Peyer's patch (tissue), 4 donors: Measurements from ENCODE around the gene P3H4.

Source experiments
- POLR2A ChIP-seq, 2 donors: fragments of 450-650 bp; IDR thresholded peaks; one replicate each; pipeline ENCODE4 v1.5.1; 2017; ENCODE audit warnings: antibody characterized with exemption in 2 of 2, mild to moderate bottlenecking in 2 of 2, moderate library complexity in 2 of 2
- TF ChIP-seq, protein P1 (sequence below), 6 experiments: fragments of 450-650 bp in 4 of 6; fragments of 200-600 bp in 2 of 6; sonication (generic) in 1 of 6; IDR thresholded peaks; one replicate each; pipeline ENCODE4 v1.5.1; 2017 to 2019; ENCODE audit warnings: antibody characterized with exemption in 6 of 6, mild to moderate bottlenecking in 3 of 6, moderate library complexity in 1 of 6

DNA sequence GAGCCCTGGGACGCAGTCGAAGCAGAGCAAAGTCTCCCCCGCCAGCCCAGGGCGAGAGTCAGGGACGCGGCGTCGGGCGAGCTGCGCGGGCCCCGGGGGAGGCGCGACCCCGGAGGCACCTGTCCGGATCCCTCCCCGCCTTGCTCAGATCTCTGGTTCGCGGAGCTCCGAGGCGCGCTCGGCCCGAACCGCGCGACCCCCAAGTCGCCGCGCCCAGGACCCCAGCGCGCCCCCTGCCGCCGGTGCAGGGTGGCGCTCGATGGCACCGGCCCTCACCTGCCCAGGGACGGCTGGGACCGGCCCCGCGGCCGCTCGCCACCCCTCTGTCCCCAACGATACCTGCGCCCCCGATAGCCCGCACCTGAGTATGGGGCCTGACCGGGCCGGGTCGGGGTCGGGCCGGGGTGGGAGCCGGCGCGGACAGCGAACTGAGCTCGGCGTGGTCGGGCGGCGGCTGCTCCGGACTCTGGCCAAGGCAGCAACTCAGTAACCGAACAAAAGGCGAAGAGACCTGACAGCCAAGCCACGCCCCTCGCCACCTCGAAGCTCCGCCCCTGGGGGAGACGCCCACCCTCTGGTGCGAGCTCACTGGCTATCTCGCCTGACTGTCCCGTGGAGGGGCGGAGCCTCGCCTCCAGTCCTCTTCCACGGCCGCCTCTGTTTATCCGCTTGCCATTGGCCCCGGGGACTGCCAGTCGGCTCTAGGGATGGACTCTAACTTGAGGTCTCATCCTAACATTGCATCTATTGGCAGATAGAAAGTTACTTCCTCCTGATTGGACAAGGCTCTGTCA lies 25.3 kb downstream of the P3H4 start, which contains the start of gene JUP:
- TF ChIP-seq, protein P1, sequence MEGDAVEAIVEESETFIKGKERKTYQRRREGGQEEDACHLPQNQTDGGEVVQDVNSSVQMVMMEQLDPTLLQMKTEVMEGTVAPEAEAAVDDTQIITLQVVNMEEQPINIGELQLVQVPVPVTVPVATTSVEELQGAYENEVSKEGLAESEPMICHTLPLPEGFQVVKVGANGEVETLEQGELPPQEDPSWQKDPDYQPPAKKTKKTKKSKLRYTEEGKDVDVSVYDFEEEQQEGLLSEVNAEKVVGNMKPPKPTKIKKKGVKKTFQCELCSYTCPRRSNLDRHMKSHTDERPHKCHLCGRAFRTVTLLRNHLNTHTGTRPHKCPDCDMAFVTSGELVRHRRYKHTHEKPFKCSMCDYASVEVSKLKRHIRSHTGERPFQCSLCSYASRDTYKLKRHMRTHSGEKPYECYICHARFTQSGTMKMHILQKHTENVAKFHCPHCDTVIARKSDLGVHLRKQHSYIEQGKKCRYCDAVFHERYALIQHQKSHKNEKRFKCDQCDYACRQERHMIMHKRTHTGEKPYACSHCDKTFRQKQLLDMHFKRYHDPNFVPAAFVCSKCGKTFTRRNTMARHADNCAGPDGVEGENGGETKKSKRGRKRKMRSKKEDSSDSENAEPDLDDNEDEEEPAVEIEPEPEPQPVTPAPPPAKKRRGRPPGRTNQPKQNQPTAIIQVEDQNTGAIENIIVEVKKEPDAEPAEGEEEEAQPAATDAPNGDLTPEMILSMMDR (IDR thresholded peaks at IDR 0.05) = peak in 4 of 6 experiments; percentile 61 to 91 (median 84)
- peak; percentile 99 to 100 for TF ChIP-seq POLR2A (IDR thresholded peaks at IDR 0.05)
